GM20431 (cell line): Measurements from ENCODE around the gene DCAF12L2.
"Not testable (repeated sequence)": the region's sequence is repeated elsewhere in the genome, so short reads cannot be mapped to it uniquely, and the experiment has no call there.

Experiments used
- in situ Hi-C: fragments of 300-500 bp; cut with MseI, MboI; formaldehyde crosslinking; loops from one replicate; pipeline ENCODE4 v1.15.0; 2020; ENCODE audit warnings: low sequenced_read_pairs; ENCODE audit not compliant: unreplicated experiment

The DCAF12L2 gene

GRCh38 chrX:126165721-126166461, at the start of gene DCAF12L2:
Gene DCAF12L2 (minus strand): TSS chrX:126166289. CDS start chrX:126165924, 365 bp downstream.
- in situ Hi-C loops = no loop called here

GRCh38 chrX:126190888-126191287, 24.8 kb upstream of the DCAF12L2 start:
- in situ Hi-C loops = not testable (repeated sequence)

- in situ Hi-C loops = no loop called here
Observed at GRCh38 chrX:126177133-126177840, 11.2 kb upstream of the DCAF12L2 start.

- in situ Hi-C loops = no loop called here
Observed at GRCh38 chrX:126170720-126171119, 4.6 kb upstream of the DCAF12L2 start.

GRCh38 chrX:126167560-126167959, 1.5 kb upstream of the DCAF12L2 start:
- in situ Hi-C loops = no loop called here

- in situ Hi-C loops = no loop called here
Observed at GRCh38 chrX:126165401-126165720, 728 bp downstream of the DCAF12L2 start.

- in situ Hi-C loops = no loop called here
Observed at GRCh38 chrX:126164689-126165400, 1.2 kb downstream of the DCAF12L2 start.

- in situ Hi-C loops = no loop called here
Observed at GRCh38 chrX:126164226-126164625, 1.9 kb downstream of the DCAF12L2 start.

GRCh38 chrX:126141014-126141413, 25.1 kb downstream of the DCAF12L2 start:
- in situ Hi-C loops = no loop called here

GRCh38 chrX:126137899-126138298, 28.2 kb downstream of the DCAF12L2 start:
- in situ Hi-C loops = no loop called here

- in situ Hi-C loops = no loop called here
Observed at GRCh38 chrX:126124721-126125120, 41.4 kb downstream of the DCAF12L2 start.
